ENCODE results near the gene PCLO.

GRCh38 chr7:82732677-82733076, 430.0 kb downstream of the PCLO start:
- TF ChIP-seq CTCF (IDR thresholded peaks at IDR 0.05), result no peak
- TF ChIP-seq ZFX (IDR thresholded peaks at IDR 0.05; ENCODE audit: borderline replicate concordance), result no peak
